HTR-8/SVneo (cell line): ENCODE measurements around the gene PLA2G6.
"Not testable (repeated sequence)": the region's sequence is repeated elsewhere in the genome, so short reads cannot be mapped to it uniquely, and the experiment has no call there.

Experiments used
- DNase-seq: peaks from one replicate; pipeline ENCODE4 v3.0.0; 2011; ENCODE audit warnings: low spot score, mixed read lengths; ENCODE audit not compliant: insufficient read length
- FAIRE-seq: peaks from 2 replicates; lab custom pipeline; 2011; peaks lifted over from hg19 to GRCh38; lab: Jason Lieb, UNC

The PLA2G6 gene

DNA sequence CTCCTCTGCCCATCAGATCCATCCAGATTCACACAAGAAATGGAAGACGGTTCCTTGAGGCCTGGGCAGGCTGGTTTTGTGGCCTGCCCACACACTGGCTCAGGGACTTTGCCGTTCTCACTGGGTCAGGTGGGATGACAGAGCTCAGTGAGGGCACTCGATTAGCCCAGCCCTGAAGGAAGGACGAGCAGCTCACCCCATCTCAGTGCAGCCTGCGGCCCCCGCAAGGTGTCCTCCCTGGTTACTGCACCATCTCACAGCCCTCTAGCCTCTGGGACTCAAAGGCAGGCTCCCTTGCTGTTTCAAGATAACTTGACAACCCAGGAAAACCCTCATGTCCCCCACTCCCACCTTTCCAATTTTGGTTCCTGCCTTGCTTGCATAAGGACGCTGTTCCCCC lies 101.8 kb downstream of the PLA2G6 start:
- DNase-seq (no peak), FAIRE-seq (no peak)

DNA sequence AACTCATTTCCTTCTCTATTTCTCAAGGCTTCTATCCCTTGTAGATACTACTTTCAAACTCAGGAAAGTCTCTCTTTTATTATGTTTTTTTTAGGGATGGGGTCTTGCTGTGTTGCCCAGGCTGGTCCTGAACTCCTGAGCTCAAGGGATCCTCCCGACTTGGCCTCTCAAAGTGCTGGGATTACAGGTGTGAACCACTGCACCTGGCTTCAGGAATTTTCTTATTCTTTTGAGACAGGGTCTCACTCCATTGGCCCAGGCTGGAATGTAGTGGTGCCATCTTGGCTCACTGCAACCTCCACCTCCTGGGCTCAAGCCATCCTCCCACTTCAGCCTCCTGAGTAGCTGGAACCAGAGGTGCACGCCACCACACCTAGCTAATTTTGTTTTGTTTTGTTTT lies 102.4 kb downstream of the PLA2G6 start:
- not testable (repeated sequence) for DNase-seq, FAIRE-seq

DNA sequence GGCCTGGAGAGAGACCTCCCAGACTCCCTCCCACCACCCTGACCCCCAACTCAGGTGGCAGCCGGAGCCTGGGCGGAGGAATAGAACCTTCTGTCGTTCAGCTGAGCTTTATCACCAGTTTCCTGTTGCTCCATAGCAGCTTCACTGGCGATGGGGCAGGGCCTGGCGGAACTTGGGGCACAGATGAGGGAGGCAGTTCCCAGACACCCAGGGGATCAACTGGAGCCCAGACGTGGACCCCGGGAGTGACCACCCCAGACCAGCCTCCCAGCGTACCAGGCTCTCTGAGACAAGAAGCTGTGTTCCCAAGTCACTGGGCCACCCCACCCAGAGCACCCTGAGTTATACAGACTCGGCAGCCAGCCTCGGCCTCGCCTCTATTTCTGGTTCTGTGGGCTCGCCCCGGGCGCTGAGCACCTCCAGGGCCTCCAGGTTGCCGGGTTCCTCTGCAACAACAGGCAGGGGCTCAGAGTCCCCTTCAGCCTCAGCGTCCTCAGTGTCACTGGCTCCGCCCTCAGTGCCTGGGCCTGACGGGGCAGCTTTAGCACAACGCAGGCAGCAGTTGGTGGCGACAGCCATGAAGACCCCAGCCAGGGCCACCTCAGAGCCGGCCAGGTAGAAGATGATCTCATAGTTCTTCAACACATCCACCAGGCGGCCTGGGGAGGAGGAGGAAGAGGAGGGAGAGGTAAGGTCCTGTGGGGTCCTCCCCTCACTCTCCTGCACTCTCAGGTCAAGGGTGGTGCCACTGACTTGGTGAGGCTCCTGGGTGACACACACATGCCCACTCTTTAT lies 103.4 kb downstream of the PLA2G6 start:
- no peak for DNase-seq
- no peak for FAIRE-seq

DNA sequence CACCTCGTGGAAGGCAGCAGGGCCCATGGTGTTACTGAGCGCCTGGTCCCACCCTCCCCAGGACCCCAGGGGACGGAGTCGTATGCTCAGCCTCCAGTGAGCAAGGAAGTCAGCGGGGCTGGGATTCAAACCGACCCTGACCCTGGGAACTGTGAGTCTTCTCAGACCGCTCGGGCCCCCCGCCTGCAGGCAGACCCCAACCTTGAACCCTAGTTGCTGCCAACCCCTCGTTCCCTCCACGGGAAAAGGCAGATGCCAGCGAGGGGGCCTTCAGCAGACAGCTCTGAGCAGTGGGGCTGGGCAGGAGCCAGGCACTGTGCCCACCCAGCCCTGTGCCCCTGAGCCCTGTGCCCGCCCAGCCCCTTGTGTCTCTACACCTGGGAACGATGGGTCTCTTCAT lies 104.0 kb downstream of the PLA2G6 start:
- FAIRE-seq (no peak), DNase-seq (no peak)

DNA sequence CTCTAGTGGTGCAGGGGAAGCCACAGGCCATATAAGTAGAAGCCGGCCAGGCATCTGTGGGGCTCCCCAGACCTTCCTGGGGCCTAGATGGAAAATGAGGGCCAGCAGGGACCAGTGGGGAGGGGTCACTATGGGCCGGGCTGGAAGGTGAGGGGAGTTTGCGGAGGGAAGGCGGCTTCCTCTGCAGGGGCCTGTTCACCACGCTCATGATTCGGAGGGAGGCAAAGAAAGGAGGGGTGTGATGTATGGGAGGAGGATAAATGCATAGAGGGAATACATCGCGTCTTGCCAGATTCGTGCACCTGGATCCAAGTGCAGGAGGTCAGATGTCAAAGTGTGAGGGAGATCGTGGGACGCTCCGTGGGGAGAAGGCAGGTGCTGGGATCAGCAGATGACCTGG lies 104.5 kb downstream of the PLA2G6 start:
- DNase-seq, result no peak
- no peak for FAIRE-seq

DNA sequence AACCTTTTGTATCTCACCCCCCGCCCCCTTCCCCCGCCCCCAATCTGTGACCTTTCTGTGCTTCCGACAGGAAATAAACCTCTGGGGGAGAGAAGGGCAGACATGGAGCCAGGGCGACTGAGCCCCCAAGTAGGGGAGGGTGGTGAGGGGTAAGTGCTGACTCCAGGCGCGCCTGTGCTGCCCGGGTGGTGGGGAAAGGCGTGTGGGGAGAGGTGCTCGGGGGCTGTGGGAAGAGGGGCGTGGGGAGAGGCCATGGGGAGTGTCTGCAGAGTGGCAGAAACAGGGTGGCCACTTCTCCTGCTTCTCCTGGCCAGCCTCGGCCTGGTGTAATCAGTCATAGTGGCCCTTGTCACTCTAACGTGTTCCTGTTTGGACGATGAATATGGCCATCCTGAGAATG lies 105.7 kb downstream of the PLA2G6 start:
- no peak for FAIRE-seq

DNA sequence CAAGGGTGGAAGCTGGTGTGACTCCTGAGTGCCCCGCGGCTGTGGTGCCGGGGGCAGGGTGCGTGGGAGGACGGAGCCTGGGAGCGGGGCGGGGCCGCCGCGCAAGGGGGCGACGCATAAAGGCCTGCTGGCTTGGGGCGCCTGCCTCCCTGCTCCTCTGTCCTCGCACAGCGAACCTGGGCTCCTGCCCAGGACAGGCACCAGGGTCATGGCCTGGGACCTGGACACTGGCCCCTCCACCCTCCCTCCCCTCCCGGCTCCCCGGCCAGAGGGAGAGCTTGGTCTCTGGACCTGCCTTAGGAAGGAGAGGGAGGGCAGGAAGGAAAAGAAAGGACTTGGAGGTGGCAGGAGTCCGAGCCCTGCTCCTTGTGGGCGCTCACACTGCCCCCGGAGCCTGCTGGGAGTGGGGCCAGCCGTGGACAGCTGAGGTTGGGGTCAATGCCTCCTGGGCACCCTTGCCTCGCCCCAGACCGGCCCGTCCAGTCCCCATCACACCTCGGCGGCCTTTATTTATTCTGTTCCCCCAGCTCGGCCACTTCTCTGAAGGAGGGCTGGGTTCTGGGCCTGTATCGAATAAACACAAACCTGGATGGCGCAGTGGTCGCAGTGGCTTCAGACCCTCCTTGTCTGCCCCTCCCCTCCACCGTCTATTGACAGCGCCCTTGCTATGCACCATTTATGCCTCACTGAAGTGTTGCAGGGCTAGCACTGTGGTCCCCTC lies 106.4 kb downstream of the PLA2G6 start:
- FAIRE-seq (no peak), DNase-seq (no peak)

More for the DNA sequence above, 105.7 kb downstream of the PLA2G6 start:
- no peak for DNase-seq

DNA sequence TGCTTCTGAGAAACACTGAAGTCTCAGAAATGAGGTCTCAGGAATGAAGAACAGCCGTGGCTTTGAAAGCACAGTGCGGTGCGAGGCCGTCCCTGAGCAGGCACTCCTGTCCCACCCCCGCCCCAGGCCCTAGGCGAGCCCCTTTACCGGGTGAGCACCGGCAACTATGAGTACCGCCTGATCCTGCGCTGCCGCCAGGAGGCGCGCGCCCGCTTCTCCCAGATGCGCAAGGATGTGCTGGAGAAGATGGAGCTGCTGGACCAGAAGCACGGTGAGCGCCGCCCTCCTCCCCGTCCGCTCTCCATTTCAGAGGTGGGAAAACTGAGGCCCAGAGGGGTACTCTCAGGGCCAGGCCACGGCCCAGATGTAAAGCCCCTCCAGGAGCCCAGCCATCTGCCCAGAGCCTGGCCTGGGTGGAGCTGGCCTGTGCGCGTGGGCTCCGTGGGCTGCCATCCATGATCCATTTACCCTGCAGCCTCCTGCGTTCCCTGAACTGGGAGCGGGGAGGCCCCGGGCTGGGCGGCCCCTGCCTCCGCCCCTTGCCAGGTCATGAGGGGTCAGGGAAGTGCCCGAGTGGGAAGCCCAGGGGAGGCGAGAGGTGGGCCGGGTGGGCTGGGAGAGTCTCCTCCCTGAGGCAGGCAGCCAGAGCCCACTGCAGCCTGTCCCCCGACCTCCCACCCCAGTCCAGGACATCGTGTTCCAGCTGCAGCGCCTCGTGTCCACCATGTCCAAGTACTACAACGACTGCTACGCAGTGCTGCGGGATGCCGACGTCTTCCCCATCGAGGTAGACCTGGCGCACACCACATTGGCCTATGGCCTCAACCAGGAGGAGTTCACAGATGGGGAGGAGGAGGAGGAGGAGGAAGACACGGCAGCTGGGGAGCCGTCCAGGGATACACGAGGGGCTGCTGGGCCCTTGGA lies 107.2 kb downstream of the PLA2G6 start:
- DNase-seq (no peak), FAIRE-seq (no peak)

DNA sequence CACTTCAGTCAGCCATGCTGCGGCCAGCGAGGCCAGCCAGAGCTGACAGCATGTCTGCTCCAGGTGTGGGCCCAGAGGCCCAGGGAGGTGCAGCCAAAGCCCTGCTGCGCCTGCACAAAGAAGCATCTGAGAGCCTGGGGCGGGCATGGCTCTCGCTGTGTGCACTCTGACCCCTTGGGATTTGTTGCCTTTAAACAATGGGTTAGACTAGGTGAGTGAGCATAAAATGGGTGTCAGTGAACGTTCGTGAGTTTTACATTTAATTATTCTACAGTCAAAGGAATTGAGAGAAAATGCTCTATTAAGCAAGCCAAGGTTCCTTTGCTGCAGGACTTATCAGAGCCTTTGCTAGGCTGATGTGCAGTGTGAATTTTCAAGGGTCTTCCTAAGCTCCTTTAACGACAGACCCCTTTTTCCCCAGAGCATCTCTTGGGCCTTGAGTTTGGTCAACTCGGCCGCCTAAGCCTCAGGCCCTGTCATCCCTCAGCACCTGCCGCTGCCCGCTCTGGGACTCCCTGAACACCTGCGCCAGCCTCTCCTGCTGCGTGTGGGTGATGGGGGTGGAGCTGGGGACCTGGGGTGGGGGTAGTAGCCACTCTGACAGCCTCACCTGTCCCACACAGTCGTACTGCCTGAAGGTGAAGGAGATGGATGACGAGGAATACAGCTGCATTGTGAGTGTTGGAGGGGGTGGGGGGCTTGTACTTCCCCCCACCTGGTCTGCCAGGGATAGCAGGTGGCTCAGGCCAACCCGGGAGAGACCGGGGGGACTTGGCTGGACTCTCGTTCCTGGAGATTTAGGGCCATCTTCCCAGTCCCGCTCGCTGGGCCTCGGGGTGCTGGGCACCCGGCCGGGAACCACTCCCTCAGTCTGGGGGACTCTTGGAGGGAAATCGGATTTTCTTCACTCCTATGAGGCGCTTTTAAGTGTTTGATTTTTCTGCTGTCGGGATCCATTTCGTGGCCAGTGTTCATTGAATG lies 108.2 kb downstream of the PLA2G6 start:
- no peak for FAIRE-seq
- no peak for DNase-seq

DNA sequence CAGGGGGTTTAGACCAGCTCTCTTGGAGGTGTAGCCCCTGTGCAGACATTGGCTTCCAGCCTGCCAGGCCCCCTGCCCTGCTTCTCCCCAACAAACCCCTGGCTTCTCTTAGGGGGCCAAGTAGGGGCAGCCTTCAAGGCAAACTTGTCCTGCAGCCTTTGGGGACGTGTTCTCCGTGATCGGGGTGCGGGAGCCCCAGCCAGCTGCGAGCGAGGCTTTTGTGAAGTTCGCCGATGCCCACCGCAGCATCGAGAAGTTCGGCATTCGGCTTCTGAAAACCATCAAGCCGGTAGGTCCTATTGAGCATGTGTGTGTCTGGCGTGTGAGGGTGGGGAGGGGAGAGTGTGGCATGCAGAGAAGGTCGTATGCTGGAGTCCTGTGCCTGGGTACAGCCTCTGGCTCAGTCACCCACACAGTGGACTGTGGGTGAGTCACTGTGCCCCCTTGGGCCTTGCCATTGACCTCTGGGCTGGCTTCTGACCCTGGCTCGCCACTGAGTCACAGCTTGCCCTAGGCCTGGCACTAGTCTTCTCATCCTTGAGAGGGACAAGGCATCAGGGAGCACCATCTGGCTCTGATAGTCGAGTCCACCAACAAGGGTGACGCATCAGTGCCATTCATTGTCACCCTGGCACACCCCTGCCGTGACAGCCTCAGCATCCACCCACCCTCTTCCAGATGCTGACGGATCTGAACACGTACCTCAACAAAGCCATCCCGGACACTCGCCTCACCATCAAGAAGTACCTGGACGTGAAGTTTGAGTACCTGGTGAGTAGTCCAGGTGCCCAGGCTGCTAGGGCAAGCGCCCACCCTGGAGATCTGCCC lies 109.1 kb downstream of the PLA2G6 start:
- FAIRE-seq, result no peak

DNA sequence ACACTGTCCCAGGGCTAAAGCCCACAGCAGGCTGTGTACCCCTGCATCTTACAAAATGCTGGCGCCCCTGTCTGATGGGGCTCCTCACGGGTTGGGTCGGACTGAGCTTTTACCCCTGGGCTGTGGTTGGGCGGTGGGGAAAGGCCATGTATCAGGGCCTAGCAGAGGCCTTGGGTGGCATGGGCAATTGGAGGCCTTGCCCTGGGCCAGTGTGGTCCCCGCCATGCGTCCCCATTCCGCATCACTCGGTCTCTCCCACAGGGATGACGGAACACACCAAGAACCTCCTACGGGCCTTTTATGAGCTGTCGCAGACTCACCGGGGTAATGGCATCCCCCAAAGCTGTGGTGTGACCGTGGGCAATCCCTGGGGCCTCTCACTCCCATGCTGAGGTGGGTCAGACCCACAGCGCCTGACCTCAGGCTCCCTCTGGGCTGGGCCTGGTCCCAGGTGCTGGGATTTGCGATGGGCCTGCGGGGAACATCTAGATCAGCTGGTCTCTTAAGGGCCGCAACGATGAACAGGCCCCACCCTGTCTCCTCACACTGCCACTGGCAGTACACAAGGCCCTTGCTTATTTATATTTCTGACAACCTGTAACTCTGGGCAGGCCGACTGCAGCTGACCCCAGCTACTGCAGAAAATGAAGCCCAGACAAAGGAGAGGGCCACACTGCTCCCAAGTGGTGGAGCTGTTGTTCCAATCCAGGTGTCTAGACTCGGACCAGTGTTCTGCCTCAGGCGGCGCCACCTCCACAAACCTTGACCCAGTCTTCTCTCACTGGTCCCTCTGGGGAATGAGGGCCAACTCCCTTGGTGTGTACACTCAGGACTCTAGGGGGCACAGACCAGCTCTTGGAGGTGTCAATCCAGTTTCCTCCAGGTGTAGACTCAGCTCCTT lies 110.0 kb downstream of the PLA2G6 start:
- no peak for DNase-seq
- no peak for FAIRE-seq

More for the DNA sequence above, 109.1 kb downstream of the PLA2G6 start:
- no peak for DNase-seq

DNA sequence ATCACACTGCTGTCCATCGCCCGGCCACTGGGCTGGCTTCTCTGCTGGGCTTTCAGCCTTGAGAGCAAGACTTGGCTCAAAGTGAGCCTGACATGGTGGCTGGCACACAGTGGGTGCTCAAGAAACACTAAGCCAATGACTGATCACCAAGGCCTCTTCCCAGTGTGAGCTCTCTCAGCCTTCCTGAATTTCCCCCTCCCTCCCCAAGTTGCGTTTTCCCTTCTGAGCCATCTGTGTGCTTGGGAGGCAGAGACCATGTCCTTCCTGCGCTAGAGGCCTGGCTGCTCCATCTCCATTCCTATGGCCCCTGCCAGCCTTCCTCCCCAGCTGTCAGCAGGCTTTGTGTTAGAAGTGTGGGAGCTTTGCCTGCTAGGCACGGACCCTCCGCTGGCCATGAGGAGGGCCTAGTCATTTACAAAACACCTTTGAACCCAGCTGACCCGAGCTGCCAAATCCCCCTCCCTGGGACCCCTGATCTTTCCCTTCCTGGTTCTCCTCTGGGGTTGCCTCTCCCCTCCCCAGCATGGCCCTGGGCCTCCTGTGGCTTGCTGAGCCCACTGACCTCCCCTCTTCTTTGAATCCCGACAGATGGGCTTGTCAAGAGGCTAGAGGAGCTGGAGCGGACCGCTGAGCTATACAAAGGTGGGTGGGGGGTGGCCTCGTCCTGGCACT lies 111.2 kb downstream of the PLA2G6 start:
- FAIRE-seq (no peak), DNase-seq (no peak)

DNA sequence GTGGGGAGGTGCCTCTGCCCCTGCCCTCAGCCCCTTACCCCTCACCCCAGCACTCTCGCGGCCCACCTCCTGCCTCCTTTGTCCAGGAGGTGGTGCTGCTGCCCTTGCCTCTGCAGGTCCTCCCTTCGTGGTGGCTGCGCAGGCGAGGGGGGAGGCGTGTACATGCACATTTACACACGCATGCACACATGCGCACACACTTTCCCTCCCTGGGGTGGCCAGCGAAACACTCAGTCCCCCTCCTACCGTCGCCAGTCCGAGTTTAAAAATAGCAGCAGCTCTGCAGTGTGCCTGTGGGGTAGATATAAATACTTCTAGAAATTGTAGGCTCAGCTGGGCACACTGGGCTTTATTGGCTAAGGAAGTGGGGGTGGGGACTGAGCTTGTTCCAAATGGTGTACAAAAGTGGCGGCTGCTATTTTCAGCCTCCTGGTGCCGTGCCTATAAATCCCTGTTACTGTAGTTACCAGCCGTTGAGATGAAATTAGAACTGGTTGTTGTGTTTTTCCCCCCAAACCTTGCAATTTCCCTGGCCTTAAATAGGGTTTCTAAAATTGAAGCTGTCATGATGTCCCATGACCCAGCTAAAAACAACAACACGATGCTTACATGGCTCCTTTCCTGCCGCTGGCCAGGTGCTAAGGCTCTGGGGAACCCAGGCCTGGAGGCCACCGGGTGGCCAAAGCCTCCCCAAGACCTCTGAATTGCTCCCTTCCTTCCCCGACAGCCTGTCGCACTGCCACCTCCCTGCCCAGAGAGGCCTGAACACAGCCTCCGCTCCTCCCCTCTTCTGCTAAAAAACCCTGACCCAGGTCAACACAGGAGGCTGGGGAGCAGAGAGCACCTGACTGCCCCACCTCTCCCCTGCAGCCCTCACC lies 112.0 kb downstream of the PLA2G6 start:
- DNase-seq (no peak), FAIRE-seq (no peak)

DNA sequence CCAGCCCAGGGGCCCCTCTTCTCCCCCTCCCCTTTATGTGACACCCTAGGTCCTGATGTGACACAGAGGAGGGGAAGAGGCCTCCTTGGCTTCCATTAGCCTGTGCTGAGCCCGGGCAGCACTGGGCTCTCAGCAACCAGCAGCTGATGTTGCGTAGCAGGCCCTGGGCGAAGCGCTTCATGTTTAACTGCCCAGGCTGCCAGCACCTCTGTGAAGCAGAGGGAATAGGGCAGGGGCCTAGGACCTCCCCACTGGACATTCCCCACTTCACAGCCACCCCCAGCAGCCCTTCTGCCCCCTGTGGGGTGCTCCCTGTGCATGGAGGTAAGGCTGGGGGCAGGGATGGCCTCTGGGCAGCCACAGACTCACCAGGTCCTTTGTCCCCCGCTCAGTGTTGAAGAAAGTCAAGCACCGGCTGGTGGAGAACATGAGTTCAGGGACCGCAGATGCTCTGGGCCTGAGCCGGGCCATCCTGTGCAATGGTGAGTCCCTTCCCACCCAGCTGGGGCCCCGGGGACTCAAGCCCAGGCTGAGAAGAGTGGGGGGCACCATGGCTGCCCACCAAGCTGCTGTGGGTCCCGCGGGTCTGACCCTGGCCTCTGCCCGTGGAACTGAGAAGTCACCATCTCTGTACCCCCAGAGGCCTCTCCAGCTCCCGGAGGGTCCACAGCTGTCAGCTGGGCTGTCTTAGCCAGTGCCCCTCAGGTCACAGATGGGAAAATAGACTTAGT lies 112.8 kb downstream of the PLA2G6 start:
- DNase-seq (no peak), FAIRE-seq (no peak)

DNA sequence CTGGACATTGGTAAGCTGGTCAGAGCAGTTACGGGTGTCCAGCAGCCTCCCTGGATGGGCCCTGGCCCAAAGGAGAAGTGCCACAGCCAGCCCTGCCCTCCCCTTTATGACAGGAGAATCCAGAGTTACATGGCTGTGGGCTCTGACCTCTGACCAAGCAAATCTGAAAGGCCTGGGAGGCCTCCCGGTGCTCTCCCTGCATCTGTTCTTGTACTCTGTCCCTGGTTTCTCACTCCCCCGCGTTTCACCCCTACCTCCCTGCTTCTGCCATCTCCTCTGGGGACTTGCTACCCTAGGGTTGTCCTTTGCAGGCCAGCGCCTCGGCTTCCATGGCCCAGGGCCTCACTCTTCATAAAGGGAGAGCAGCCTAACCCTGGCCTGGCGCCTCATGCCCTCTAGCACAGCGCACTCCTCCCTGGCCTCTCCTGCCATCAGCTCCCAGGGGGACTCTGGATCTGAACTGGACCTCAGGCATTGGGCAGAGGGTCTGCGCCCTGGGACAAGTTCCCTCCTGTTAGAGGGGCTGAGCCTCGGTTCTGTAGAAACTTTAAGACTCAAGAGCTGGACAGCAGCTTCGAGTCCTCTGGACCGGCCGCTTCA lies 113.8 kb downstream of the PLA2G6 start:
- FAIRE-seq (no peak), DNase-seq (no peak)
